Omental fat pad (tissue), 4 donors: ENCODE results near the gene BCO1. TPM values are rescaled to one million over a fixed set of nuclear protein-coding genes. Genes with fewer than 3 reads are reported as not detected.

Source experiments
- ATAC-seq: fragments of 150-250 bp; one replicate; pipeline ENCODE4 v1.9.1; 2016; ENCODE audit warnings: mild to moderate bottlenecking, moderate library complexity; ENCODE audit not compliant: low FRiP score
- DNase-seq: peaks from one replicate; pipeline ENCODE4 v3.0.0-alpha.2; 2019; ENCODE audit warnings: low spot score
- total RNA-seq, 4 donors: library from RNA; depleted of rRNA; stranded (reverse); fragments of >200 nt; gene quantifications; one replicate each; pipeline ENCODE4 v1.1.0, GENCODE V29; 2016
- TF ChIP-seq, protein P1 (sequence below), 3 donors: fragments of 450-650 bp; IDR thresholded peaks; one replicate each; pipeline ENCODE4 v1.5.1; 2016 to 2017; ENCODE audit warnings: antibody characterized with exemption in 3 of 3, mild to moderate bottlenecking in 3 of 3, moderate library complexity in 2 of 3

The BCO1 gene
- total RNA-seq, 4 donors from 2014 or later: 0.28 to 0.36 TPM; not detected in 2

DNA sequence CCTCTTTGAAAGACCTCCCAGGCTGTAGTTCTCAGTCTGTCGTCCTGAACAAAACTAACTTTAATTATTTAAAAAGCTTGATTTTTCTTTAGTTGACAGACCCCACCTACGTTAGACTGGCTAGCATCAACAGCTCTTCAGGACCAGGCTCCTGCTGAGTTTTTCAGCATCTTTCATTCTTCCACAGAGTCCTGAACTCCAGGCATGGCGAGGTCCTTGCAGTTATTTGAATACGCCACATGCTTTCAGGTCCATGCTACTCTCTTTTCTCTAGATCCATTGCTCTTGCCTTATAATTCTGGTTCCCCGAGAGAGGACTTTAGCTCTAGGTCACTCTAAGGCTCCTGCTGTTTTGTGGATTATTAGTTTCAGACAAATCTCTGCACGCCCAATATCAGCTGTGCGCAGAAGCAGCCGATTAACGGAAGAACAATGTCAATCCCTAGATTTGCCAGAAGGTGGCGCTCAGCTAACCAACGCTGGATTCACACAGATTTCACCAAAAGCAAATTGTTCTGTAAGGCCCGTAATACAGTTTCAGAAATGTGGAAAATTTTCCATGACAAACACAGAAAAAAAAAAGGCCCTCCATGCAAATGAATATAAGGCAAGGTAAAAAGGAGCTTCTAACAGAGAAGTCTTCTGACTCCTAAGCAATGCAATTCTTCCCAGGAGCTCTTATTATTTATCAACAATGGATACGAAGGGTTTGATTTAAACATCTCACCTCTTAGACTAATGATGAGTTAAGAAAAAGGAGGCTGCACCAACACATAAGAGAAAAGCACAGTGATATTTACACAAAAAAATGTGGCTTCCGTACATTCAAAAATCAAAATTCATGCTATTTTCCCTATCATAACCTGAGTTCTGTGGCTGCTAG lies 33.5 kb upstream of the BCO1 start:
- DNase-seq (no peak), ATAC-seq (peak; percentile 51)
- TF ChIP-seq, protein P1, sequence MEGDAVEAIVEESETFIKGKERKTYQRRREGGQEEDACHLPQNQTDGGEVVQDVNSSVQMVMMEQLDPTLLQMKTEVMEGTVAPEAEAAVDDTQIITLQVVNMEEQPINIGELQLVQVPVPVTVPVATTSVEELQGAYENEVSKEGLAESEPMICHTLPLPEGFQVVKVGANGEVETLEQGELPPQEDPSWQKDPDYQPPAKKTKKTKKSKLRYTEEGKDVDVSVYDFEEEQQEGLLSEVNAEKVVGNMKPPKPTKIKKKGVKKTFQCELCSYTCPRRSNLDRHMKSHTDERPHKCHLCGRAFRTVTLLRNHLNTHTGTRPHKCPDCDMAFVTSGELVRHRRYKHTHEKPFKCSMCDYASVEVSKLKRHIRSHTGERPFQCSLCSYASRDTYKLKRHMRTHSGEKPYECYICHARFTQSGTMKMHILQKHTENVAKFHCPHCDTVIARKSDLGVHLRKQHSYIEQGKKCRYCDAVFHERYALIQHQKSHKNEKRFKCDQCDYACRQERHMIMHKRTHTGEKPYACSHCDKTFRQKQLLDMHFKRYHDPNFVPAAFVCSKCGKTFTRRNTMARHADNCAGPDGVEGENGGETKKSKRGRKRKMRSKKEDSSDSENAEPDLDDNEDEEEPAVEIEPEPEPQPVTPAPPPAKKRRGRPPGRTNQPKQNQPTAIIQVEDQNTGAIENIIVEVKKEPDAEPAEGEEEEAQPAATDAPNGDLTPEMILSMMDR (IDR thresholded peaks at IDR 0.05): peak in 1 of 3 donors; percentile 38

DNA sequence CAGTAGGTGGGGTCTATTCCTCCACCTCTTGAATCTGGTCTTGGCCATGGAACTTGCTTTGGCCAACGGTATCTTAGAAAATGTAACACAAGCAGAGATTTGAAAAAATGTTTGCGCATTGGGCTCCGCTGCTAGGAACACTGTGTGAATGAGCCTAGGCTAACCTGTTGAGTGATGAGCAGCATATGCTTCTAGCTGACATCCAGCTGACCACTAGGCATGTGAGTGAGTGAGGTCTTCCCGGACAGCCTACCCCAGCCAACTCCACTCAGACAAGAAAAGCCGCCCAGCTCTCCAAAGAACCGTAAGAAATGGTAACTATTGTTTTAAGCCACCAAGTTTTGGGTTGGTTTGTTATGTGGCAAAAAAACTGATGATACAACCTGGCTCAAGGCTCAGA lies 31.4 kb upstream of the BCO1 start:
- no peak for ATAC-seq
- DNase-seq: no peak
- TF ChIP-seq, protein P1 (IDR thresholded peaks at IDR 0.05): no peak

DNA sequence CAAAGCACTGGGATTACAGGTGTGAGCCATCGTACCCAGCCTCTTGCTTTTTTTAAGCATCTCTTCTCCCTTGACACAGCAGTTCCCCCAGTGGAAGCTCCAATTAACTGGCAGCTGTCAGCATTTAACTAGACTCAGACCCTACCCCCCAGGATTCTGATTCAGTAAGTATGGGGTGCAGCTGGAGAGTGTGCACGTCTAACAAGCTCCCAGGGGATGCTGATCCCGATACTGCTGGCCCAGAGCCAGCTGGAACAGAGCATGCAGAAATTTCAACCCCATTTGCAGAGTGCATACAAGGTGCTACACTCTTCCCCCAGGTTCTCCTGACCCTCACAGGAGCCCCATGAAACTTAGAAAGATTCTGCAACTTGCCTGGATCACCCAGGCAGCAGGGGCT lies 27.7 kb upstream of the BCO1 start:
- DNase-seq (no peak), ATAC-seq (no peak)
- TF ChIP-seq, protein P1 (IDR thresholded peaks at IDR 0.05): no peak

DNA sequence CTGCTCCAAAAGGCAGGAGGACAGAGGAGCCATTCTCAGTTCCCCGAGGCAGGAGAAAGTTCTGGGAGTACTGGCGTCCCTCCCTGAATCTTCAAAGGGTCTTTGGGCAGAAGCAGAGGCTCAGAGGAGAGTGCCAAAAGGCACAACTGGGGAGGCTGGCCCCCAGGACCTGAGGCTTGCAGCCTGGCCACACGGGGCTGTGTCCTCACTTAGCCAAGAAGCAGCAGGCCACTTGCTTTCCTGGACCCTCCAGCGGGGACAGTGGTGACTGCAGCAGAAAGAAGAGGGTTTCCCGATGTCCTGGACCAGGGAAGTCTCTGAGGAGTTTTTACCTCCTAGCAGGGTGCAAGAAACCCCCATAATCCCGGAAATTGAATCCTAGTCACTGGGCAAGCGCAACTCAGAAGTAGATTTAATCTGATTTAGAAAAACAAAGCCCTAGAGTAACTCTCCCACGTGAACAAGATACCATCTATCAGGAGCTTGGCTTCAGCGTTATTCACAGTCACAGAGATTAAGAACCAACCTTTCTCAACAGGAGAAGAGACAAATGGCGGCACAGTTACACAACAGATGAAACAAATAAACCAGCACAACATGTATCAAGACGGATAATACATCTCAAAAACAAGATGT lies 25.5 kb upstream of the BCO1 start:
- ATAC-seq (no peak), DNase-seq (no peak)
- TF ChIP-seq, protein P1 (IDR thresholded peaks at IDR 0.05): no peak

DNA sequence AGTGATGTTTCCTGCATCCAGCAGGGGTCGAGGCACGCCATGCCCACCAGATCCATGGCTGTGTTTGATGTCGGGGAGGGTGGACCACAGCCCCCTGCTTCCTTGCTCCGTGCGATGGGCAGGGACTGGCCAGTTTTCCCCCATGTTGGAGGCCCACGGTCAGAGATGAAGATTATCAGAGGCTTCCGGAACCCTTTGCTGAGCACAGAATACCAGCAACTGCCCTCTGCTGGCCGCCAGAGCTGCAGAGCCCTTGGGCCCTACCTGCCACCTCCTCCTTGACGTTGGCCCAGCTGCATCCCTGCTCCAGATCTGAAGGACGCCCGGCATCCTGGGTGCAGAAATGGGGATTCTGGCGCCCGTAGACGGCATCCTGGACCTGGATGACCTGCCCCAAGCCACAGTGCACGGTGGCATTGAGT lies 23.7 kb upstream of the BCO1 start:
- DNase-seq: no peak
- ATAC-seq: no peak
- TF ChIP-seq, protein P1 (IDR thresholded peaks at IDR 0.05): no peak

DNA sequence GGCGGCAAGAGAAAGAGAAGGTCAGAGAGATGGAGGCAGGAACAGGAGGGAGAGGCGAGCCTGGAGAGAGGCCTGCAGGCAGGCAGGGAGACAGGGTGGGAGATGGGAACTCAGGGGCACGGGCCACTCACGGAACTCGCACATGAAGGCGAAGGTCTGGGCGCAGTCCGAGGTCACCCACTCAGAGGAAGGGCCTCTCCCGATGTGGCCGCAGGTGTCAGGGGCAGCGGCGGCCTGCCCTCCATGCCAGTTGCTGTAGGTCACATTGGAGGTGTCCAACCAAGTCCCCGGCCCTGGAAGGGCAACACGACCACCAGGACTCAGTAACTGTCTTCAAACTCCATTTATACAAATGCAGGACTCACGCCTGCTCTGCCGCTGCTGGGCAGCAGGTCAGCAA lies 22.4 kb upstream of the BCO1 start:
- ATAC-seq (no peak), DNase-seq (no peak)
- TF ChIP-seq, protein P1 (IDR thresholded peaks at IDR 0.05): no peak
